ENCODE data around the gene TYROBP. TPM values are rescaled to one million over a fixed set of nuclear protein-coding genes. Genes with fewer than 3 reads are reported as not detected.
"Not testable (repeated sequence)": the region's sequence is repeated elsewhere in the genome, so short reads cannot be mapped to it uniquely, and the experiment has no call there.

The TYROBP gene
- total RNA-seq, 1 donor from 2014 or later, result not detected

GRCh38 chr19:35897706-35898451, 10.2 kb downstream of the TYROBP start:
- H3K36me3 Mint-ChIP-seq (ENCODE audit: low read depth, unreplicated experiment), result peaks cover 6% of the 10 kb centered on the region
- DNase-seq (ENCODE audit: low spot score), result no peak
- no peaks in the 10 kb centered on the region for H3K9me3 Mint-ChIP-seq (ENCODE audit: unreplicated experiment)
- peaks cover 8% of the 10 kb centered on the region for H3K27me3 Mint-ChIP-seq (ENCODE audit: unreplicated experiment)
- H3K4me1 Mint-ChIP-seq (ENCODE audit: unreplicated experiment), result peaks cover 12% of the 10 kb centered on the region
- H3K4me3 Mint-ChIP-seq (ENCODE audit: unreplicated experiment), result peak overlapping the region; percentile 87
- no peak overlapping the region for H3K27ac Mint-ChIP-seq (ENCODE audit: unreplicated experiment)
- TF ChIP-seq CTCF (IDR thresholded peaks at IDR 0.05; ENCODE audit: unreplicated experiment), result no peak

GRCh38 chr19:35896643-35897040, 11.5 kb downstream of the TYROBP start:
- no peaks in the 10 kb centered on the region for H3K4me1 Mint-ChIP-seq (ENCODE audit: unreplicated experiment)
- no peak for DNase-seq (ENCODE audit: low spot score)
- H3K27ac Mint-ChIP-seq (ENCODE audit: unreplicated experiment), result no peak overlapping the region
- no peak overlapping the region for H3K4me3 Mint-ChIP-seq (ENCODE audit: unreplicated experiment)
- no peaks in the 10 kb centered on the region for H3K9me3 Mint-ChIP-seq (ENCODE audit: unreplicated experiment)
- H3K36me3 Mint-ChIP-seq (ENCODE audit: low read depth, unreplicated experiment), result peaks cover 6% of the 10 kb centered on the region
- H3K27me3 Mint-ChIP-seq (ENCODE audit: unreplicated experiment), result peaks cover 3% of the 10 kb centered on the region
- no peak for TF ChIP-seq CTCF (IDR thresholded peaks at IDR 0.05; ENCODE audit: unreplicated experiment)

- no peak for DNase-seq (ENCODE audit: low spot score)
- Mint-ChIP-seq H3K4me3 (ENCODE audit: unreplicated experiment) (peak overlapping the region; percentile 67), H3K27ac (ENCODE audit: unreplicated experiment) (peak overlapping the region; percentile 24), H3K36me3 (ENCODE audit: low read depth, unreplicated experiment) (peaks cover 6% of the 10 kb centered on the region), H3K9me3 (ENCODE audit: unreplicated experiment) (no peaks in the 10 kb centered on the region), H3K4me1 (ENCODE audit: unreplicated experiment) (no peaks in the 10 kb centered on the region), H3K27me3 (ENCODE audit: unreplicated experiment) (peaks cover 3% of the 10 kb centered on the region)
- no peak for TF ChIP-seq CTCF (IDR thresholded peaks at IDR 0.05; ENCODE audit: unreplicated experiment)
Observed at GRCh38 chr19:35895911-35896642, 12.0 kb downstream of the TYROBP start.

GRCh38 chr19:35894342-35894741, 13.8 kb downstream of the TYROBP start:
- Mint-ChIP-seq H3K27me3 (ENCODE audit: unreplicated experiment) (peaks cover 2% of the 10 kb centered on the region), H3K27ac (ENCODE audit: unreplicated experiment) (no peak overlapping the region), H3K9me3 (ENCODE audit: unreplicated experiment) (no peaks in the 10 kb centered on the region), H3K4me3 (ENCODE audit: unreplicated experiment) (no peak overlapping the region), H3K36me3 (ENCODE audit: low read depth, unreplicated experiment) (peaks cover 18% of the 10 kb centered on the region), H3K4me1 (ENCODE audit: unreplicated experiment) (no peaks in the 10 kb centered on the region)
- no peak for DNase-seq (ENCODE audit: low spot score)
- no peak for TF ChIP-seq CTCF (IDR thresholded peaks at IDR 0.05; ENCODE audit: unreplicated experiment)

- not testable (repeated sequence) for H3K27ac Mint-ChIP-seq (ENCODE audit: unreplicated experiment); H3K4me3 Mint-ChIP-seq (ENCODE audit: unreplicated experiment); DNase-seq (ENCODE audit: low spot score); H3K4me1 Mint-ChIP-seq (ENCODE audit: unreplicated experiment); H3K27me3 Mint-ChIP-seq (ENCODE audit: unreplicated experiment); H3K9me3 Mint-ChIP-seq (ENCODE audit: unreplicated experiment)
- peaks cover 34% of the 10 kb centered on the region for H3K36me3 Mint-ChIP-seq (ENCODE audit: low read depth, unreplicated experiment)
Observed at GRCh38 chr19:35891819-35892218, 16.3 kb downstream of the TYROBP start.
